Naive B cell (primary cell): ENCODE measurements around the gene HPSE2. TPM values are rescaled to one million over a fixed set of nuclear protein-coding genes. Genes with fewer than 3 reads are reported as not detected.

Experiments
- ATAC-seq, 2 donors: fragments of 150-1000 bp; cut with Tn5 transposase; 2 replicates each; pipeline ENCODE4 v1.10.0; 2021; ENCODE audit warnings: low read depth in 2 of 2, mild to moderate bottlenecking in 2 of 2, moderate library complexity in 2 of 2
- DNase-seq: peaks from one replicate; pipeline ENCODE4 v3.0.0; 2022
- H3K27ac Mint-ChIP-seq, 6 donors: one replicate each; pipeline ENCODE4 v1.8.0; 2020 to 2022; ENCODE audit warnings: mild to moderate bottlenecking in 6 of 6, mixed read lengths in 6 of 6, moderate library complexity in 5 of 6, inconsistent platforms in 2 of 6
- H3K27me3 Mint-ChIP-seq, 3 donors: one replicate each; pipeline ENCODE4 v1.8.0; 2021 to 2022; ENCODE audit warnings: mixed read lengths in 3 of 3, mild to moderate bottlenecking in 1 of 3
- H3K36me3 Mint-ChIP-seq, 2 donors: one replicate each; pipeline ENCODE4 v1.8.0; 2020 to 2022; ENCODE audit warnings: mixed read lengths in 2 of 2, inconsistent platforms in 1 of 2, mild to moderate bottlenecking in 1 of 2
- H3K4me1 Mint-ChIP-seq, 3 donors: one replicate each; pipeline ENCODE4 v1.8.0; 2020 to 2022; ENCODE audit warnings: mixed read lengths in 3 of 3, inconsistent platforms in 1 of 3, mild to moderate bottlenecking in 1 of 3, moderate library complexity in 1 of 3
- H3K4me3 Mint-ChIP-seq, 8 donors: one replicate each; pipeline ENCODE4 v1.8.0; 2020 to 2022; ENCODE audit warnings: mild to moderate bottlenecking in 8 of 8, mixed read lengths in 8 of 8, moderate library complexity in 8 of 8, inconsistent platforms in 2 of 8
- H3K9me3 Mint-ChIP-seq, 7 donors: one replicate each; pipeline ENCODE4 v1.8.0; 2020 to 2022; ENCODE audit warnings: mixed read lengths in 7 of 7, mild to moderate bottlenecking in 5 of 7, inconsistent platforms in 2 of 7, moderate library complexity in 1 of 7
- polyA plus RNA-seq, 6 donors: library from polyadenylated mRNA; unstranded; fragments of 300-500 nt; fragmentation: Illumina TruSeq; gene quantifications; one replicate each; pipeline ENCODE4 v1.2.3, GENCODE V29; 2021; ENCODE audit warnings: low read depth in 6 of 6

Gene HPSE2
- polyA plus RNA-seq, 6 donors from 2014 or later = not detected

- Mint-ChIP-seq H3K27me3 (peaks cover 26 to 34% (median 29%) of the 10 kb centered on the region in 3 donors), H3K9me3 (peaks cover 0 to 3% (median 0%) of the 10 kb centered on the region in 7 donors), H3K4me1 (peaks cover 0 to 15% (median 0%) of the 10 kb centered on the region in 3 donors), H3K27ac (no peak overlapping the region), H3K4me3 (no peak overlapping the region), H3K36me3 (no peaks in the 10 kb centered on the region)
- no peak for DNase-seq
- ATAC-seq = no peak
Measured at GRCh38 chr10:98646998-98647917, 588.4 kb downstream of the HPSE2 start.

- peaks cover 26 to 35% (median 32%) of the 10 kb centered on the region in 3 donors for H3K27me3 Mint-ChIP-seq
- peaks cover 0 to 3% (median 0%) of the 10 kb centered on the region in 7 donors for H3K9me3 Mint-ChIP-seq
- H3K36me3 Mint-ChIP-seq = no peaks in the 10 kb centered on the region
- ATAC-seq = no peak
- no peak overlapping the region for H3K4me3 Mint-ChIP-seq
- DNase-seq = no peak
- no peak overlapping the region for H3K27ac Mint-ChIP-seq
- peaks cover 0 to 4% (median 0%) of the 10 kb centered on the region in 3 donors for H3K4me1 Mint-ChIP-seq
Measured at GRCh38 chr10:98644466-98644865, 591.2 kb downstream of the HPSE2 start.

DNA sequence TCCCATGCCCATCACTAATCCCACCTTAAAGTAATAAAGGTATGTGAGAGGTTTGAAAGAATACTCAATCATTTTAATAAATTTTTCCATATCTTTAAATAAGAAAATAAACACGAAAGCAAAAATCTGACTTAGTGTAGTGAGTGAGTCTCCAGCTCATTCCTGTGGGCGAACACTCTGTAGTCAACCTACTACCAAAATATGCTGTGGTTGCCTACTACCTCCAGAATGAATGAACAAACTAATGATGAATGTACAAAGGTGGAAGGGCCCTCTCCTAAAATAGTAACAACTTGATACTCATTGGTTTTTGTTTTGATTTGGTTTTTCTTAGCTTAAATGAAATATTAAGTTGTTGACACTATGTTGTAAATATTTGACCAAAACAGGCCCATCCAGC is 593.4 kb downstream of the HPSE2 start:
- Mint-ChIP-seq H3K27ac (no peak overlapping the region), H3K4me1 (no peaks in the 10 kb centered on the region), H3K36me3 (no peaks in the 10 kb centered on the region), H3K27me3 (peaks cover 26 to 27% (median 27%) of the 10 kb centered on the region in 3 donors), H3K9me3 (no peaks in the 10 kb centered on the region), H3K4me3 (no peak overlapping the region)
- DNase-seq (no peak), ATAC-seq (no peak)

GRCh38 chr10:98638920-98639319 is 596.7 kb downstream of the HPSE2 start:
- ATAC-seq = no peak
- Mint-ChIP-seq H3K36me3 (peaks cover 0 to 4% of the 10 kb centered on the region in 2 donors), H3K27me3 (peaks cover 8 to 16% (median 10%) of the 10 kb centered on the region in 3 donors)

GRCh38 chr10:98636921-98637329 is 598.7 kb downstream of the HPSE2 start:
- DNase-seq (no peak), ATAC-seq (no peak)
- Mint-ChIP-seq H3K4me3 (no peak overlapping the region), H3K4me1 (peaks cover 0 to 5% (median 3%) of the 10 kb centered on the region in 3 donors), H3K36me3 (peaks cover 0 to 4% of the 10 kb centered on the region in 2 donors), H3K9me3 (peaks cover 0 to 2% (median 0%) of the 10 kb centered on the region in 7 donors), H3K27ac (no peak overlapping the region), H3K27me3 (peaks cover 12 to 28% (median 16%) of the 10 kb centered on the region in 3 donors)

More at GRCh38 chr10:98638920-98639319, 596.7 kb downstream of the HPSE2 start:
- Mint-ChIP-seq H3K27ac (no peak overlapping the region), H3K4me3 (no peak overlapping the region), H3K9me3 (peaks cover 0 to 2% (median 0%) of the 10 kb centered on the region in 7 donors), H3K4me1 (peaks cover 0 to 5% (median 3%) of the 10 kb centered on the region in 3 donors)
- DNase-seq = no peak

- DNase-seq (no peak), ATAC-seq (no peak)
- Mint-ChIP-seq H3K4me3 (no peak overlapping the region), H3K27me3 (peaks cover 23 to 47% (median 27%) of the 10 kb centered on the region in 3 donors), H3K4me1 (peaks cover 0 to 5% (median 3%) of the 10 kb centered on the region in 3 donors), H3K9me3 (peaks cover 0 to 4% (median 1%) of the 10 kb centered on the region in 7 donors), H3K36me3 (peaks cover 0 to 4% of the 10 kb centered on the region in 2 donors), H3K27ac (no peak overlapping the region)
Measured at GRCh38 chr10:98632456-98633150, 603.0 kb downstream of the HPSE2 start.

- H3K9me3 Mint-ChIP-seq = peaks cover 0 to 4% (median under 1%) of the 10 kb centered on the region in 7 donors
- H3K4me3 Mint-ChIP-seq = no peak overlapping the region
- no peaks in the 10 kb centered on the region for H3K4me1 Mint-ChIP-seq
- ATAC-seq (no peak), DNase-seq (no peak)
- no peaks in the 10 kb centered on the region for H3K36me3 Mint-ChIP-seq
- peaks cover 13 to 38% (median 27%) of the 10 kb centered on the region in 3 donors for H3K27me3 Mint-ChIP-seq
- peak overlapping the region in 1 of 6 donors; percentile 17 for H3K27ac Mint-ChIP-seq
Measured at GRCh38 chr10:98628206-98628605, 607.4 kb downstream of the HPSE2 start.

DNA sequence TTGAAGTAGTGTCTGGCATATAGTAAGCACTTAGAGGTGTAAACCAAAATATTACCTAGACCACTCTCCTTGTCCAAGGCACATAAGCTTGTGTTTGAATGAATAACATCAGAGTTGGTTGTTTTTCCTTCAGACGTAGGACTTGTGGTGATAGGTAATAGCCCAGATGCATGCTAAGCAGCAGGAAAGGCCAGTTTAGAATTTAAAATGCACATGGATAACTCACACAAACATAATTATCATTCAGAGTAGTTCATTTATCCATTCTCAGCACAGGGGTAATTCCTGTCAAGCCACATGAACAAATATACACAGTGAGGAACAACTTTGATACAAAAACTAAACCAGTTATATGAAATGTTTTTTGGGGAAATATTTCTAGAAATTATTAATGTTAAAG is 607.9 kb downstream of the HPSE2 start:
- ATAC-seq = no peak
- Mint-ChIP-seq H3K36me3 (no peaks in the 10 kb centered on the region), H3K9me3 (peaks cover 0 to 4% (median 2%) of the 10 kb centered on the region in 7 donors), H3K27me3 (peaks cover 18 to 38% (median 23%) of the 10 kb centered on the region in 3 donors), H3K4me3 (no peak overlapping the region), H3K4me1 (no peaks in the 10 kb centered on the region), H3K27ac (no peak overlapping the region)
- DNase-seq = no peak

- H3K36me3 Mint-ChIP-seq = no peaks in the 10 kb centered on the region
- DNase-seq = no peak
- H3K9me3 Mint-ChIP-seq = peaks cover 0 to 4% (median 0%) of the 10 kb centered on the region in 7 donors
- no peak overlapping the region for H3K4me3 Mint-ChIP-seq
- H3K27ac Mint-ChIP-seq = no peak overlapping the region
- H3K4me1 Mint-ChIP-seq = no peaks in the 10 kb centered on the region
- ATAC-seq = no peak
- peaks cover 16 to 35% (median 23%) of the 10 kb centered on the region in 3 donors for H3K27me3 Mint-ChIP-seq
Measured at GRCh38 chr10:98624963-98625362, 610.7 kb downstream of the HPSE2 start.

DNA sequence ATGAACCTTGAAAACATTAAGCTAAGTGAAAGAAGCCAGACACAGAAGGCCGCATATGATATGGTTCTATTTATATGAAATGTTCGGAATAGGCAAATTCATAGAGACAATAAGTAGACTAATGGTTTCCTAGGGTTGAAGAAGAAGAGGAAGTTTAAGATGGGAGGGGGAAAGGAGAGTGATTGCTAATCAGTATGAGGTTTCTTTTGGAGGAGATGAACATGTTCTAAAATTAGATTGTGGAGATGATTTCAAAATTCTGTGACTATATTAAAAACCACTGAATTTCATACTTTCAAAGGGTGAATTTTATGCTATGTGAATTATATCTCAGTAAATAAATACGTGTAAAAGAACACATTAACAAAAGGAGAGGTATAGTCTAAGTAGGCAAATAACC is 612.5 kb downstream of the HPSE2 start:
- H3K4me3 Mint-ChIP-seq = no peak overlapping the region
- H3K4me1 Mint-ChIP-seq = no peaks in the 10 kb centered on the region
- peaks cover 16 to 32% (median 27%) of the 10 kb centered on the region in 3 donors for H3K27me3 Mint-ChIP-seq
- peaks cover 0 to 4% (median 0%) of the 10 kb centered on the region in 7 donors for H3K9me3 Mint-ChIP-seq
- DNase-seq (no peak), ATAC-seq (no peak)
- H3K27ac Mint-ChIP-seq = no peak overlapping the region
- H3K36me3 Mint-ChIP-seq = no peaks in the 10 kb centered on the region

- H3K9me3 Mint-ChIP-seq = peaks cover 0 to 4% (median 0%) of the 10 kb centered on the region in 7 donors
- peaks cover 16 to 27% (median 27%) of the 10 kb centered on the region in 3 donors for H3K27me3 Mint-ChIP-seq
- no peaks in the 10 kb centered on the region for H3K36me3 Mint-ChIP-seq
- H3K4me3 Mint-ChIP-seq = no peak overlapping the region
- no peak for ATAC-seq
- no peak for DNase-seq
- no peaks in the 10 kb centered on the region for H3K4me1 Mint-ChIP-seq
- H3K27ac Mint-ChIP-seq = no peak overlapping the region
Measured at GRCh38 chr10:98621630-98622029, 614.0 kb downstream of the HPSE2 start.

- peak overlapping the region in 1 of 6 donors; percentile 35 for H3K27ac Mint-ChIP-seq
- DNase-seq (no peak), ATAC-seq (no peak)
- H3K27me3 Mint-ChIP-seq = peaks cover 21 to 35% (median 34%) of the 10 kb centered on the region in 3 donors
- H3K4me3 Mint-ChIP-seq = no peak overlapping the region
- H3K9me3 Mint-ChIP-seq = peaks cover 0 to 4% (median 0%) of the 10 kb centered on the region in 7 donors
- no peaks in the 10 kb centered on the region for H3K4me1 Mint-ChIP-seq
- H3K36me3 Mint-ChIP-seq = no peaks in the 10 kb centered on the region
Measured at GRCh38 chr10:98620503-98620902, 615.1 kb downstream of the HPSE2 start.

DNA sequence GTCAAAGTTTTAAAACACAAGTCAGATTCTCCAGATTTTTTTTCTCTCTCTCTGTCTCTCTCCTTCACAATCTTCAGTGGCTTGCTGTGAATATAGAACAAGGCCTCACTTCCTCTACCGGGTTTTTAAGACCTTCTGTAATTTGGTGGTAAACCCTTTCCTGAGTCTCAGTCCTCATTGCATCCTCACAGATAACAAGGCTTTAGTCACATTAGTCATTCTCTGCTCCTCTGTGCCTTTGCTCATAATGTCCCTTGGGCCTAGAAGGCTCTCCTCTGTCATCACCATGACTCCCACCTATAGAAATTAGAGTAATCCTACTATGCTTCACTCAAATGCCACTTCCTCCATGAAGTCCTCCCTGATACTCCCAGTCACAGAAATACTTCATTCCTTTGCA is 616.2 kb downstream of the HPSE2 start:
- H3K36me3 Mint-ChIP-seq = no peaks in the 10 kb centered on the region
- H3K4me3 Mint-ChIP-seq = no peak overlapping the region
- no peaks in the 10 kb centered on the region for H3K4me1 Mint-ChIP-seq
- H3K9me3 Mint-ChIP-seq = peaks cover 0 to 4% (median 0%) of the 10 kb centered on the region in 7 donors
- H3K27ac Mint-ChIP-seq = no peak overlapping the region
- DNase-seq (no peak), ATAC-seq (no peak)
- H3K27me3 Mint-ChIP-seq = peaks cover 26 to 40% (median 35%) of the 10 kb centered on the region in 3 donors
